ENCODE results near the gene SHTN1. TPM values are rescaled to one million over a fixed set of nuclear protein-coding genes. Genes with fewer than 3 reads are reported as not detected.

The SHTN1 gene
- polyA plus RNA-seq, 1 donor (not counting 4 experiments of a cell fraction or from before 2014, with no cell fraction given), result 21.3 TPM

GRCh38 chr10:116835658-116836057, 169.3 kb downstream of the SHTN1 start:
- Histone ChIP-seq H4K20me1 (ENCODE audit: control insufficient read depth, extremely low read depth, insufficient read depth, low read length) (no peaks in the 10 kb centered on the region), H3K4me2 (ENCODE audit: control insufficient read depth, extremely low read depth, insufficient read depth, low read depth, low read length) (no peak overlapping the region), H3K9ac (ENCODE audit: control insufficient read depth, extremely low read depth, insufficient read depth, low read length) (no peak overlapping the region), H3K4me3 (ENCODE audit: control insufficient read depth in 2 of 3, extremely low read depth in 1 of 3, insufficient read depth in 2 of 3, low read depth in 1 of 3, low read length in 3 of 3) (no peak overlapping the region), H2AFZ (ENCODE audit: control insufficient read depth, low read length) (no peak overlapping the region), H3K79me2 (ENCODE audit: control insufficient read depth, insufficient read depth, low read length) (no peaks in the 10 kb centered on the region), H3K27me3 (ENCODE audit: control insufficient read depth, extremely low read depth, insufficient read depth, low read length) (no peaks in the 10 kb centered on the region), H3K27ac (ENCODE audit: control insufficient read depth, insufficient read depth, low read length) (no peak overlapping the region), H3K4me1 (ENCODE audit: control insufficient read depth, extremely low read depth, insufficient read depth, low read length) (no peaks in the 10 kb centered on the region), H3K9me1 (ENCODE audit: control insufficient read depth, extremely low read depth, insufficient read depth, low read length) (no peaks in the 10 kb centered on the region), H3K9me3 (ENCODE audit: control insufficient read depth, low read depth, low read length) (no peaks in the 10 kb centered on the region), H3K36me3 (ENCODE audit: control insufficient read depth in 2 of 2, extremely low read depth in 1 of 2, insufficient read depth in 2 of 2, low read length in 2 of 2) (peaks cover 0 to 6% of the 10 kb centered on the region in 2 experiments)
- DNase-seq (ENCODE audit: low read depth, low spot score) (no peak), FAIRE-seq (no peak)
- dilution Hi-C loops (cut with MboI; ENCODE audit: extremely low pct_ligation_motif_present, low sequenced_read_pairs), result no loop called here
- TF ChIP-seq EZH2 (IDR thresholded peaks at IDR 0.05; ENCODE audit: low read length) (no peak), CTCF (optimal IDR thresholded peaks at IDR 0.05 in 1 of 3, IDR thresholded peaks at IDR 0.05 in 1 of 3, conservative IDR thresholded peaks at IDR 0.05 in 1 of 3; ENCODE audit: extremely low read depth in 1 of 3, insufficient read depth in 2 of 3, low read length in 3 of 3) (no peak)

GRCh38 chr10:116833986-116834985, 170.7 kb downstream of the SHTN1 start:
- H3K9me1 ChIP-seq (ENCODE audit: control insufficient read depth, extremely low read depth, insufficient read depth, low read length), result no peaks in the 10 kb centered on the region
- dilution Hi-C loops (cut with MboI; ENCODE audit: extremely low pct_ligation_motif_present, low sequenced_read_pairs), result no loop called here

More at GRCh38 chr10:116833986-116834985, 170.7 kb downstream of the SHTN1 start:
- Histone ChIP-seq H3K4me1 (ENCODE audit: control insufficient read depth, extremely low read depth, insufficient read depth, low read length) (no peaks in the 10 kb centered on the region), H3K27ac (ENCODE audit: control insufficient read depth, insufficient read depth, low read length) (no peak overlapping the region), H3K79me2 (ENCODE audit: control insufficient read depth, insufficient read depth, low read length) (no peaks in the 10 kb centered on the region), H3K36me3 (ENCODE audit: control insufficient read depth in 2 of 2, extremely low read depth in 1 of 2, insufficient read depth in 2 of 2, low read length in 2 of 2) (peaks cover 0 to 6% of the 10 kb centered on the region in 2 experiments), H3K9ac (ENCODE audit: control insufficient read depth, extremely low read depth, insufficient read depth, low read length) (no peak overlapping the region), H3K4me3 (ENCODE audit: control insufficient read depth in 2 of 3, extremely low read depth in 1 of 3, insufficient read depth in 2 of 3, low read depth in 1 of 3, low read length in 3 of 3) (no peak overlapping the region), H4K20me1 (ENCODE audit: control insufficient read depth, extremely low read depth, insufficient read depth, low read length) (no peaks in the 10 kb centered on the region), H3K4me2 (ENCODE audit: control insufficient read depth, extremely low read depth, insufficient read depth, low read depth, low read length) (no peak overlapping the region), H2AFZ (ENCODE audit: control insufficient read depth, low read length) (no peak overlapping the region), H3K9me3 (ENCODE audit: control insufficient read depth, low read depth, low read length) (no peaks in the 10 kb centered on the region), H3K27me3 (ENCODE audit: control insufficient read depth, extremely low read depth, insufficient read depth, low read length) (no peaks in the 10 kb centered on the region)
- TF ChIP-seq EZH2 (IDR thresholded peaks at IDR 0.05; ENCODE audit: low read length), result no peak
- DNase-seq (ENCODE audit: low read depth, low spot score) (no peak), FAIRE-seq (no peak)

All from keratinocyte (primary cell).